HCT116 (cell line): ENCODE results near the gene OPCML. TPM values are rescaled to one million over a fixed set of nuclear protein-coding genes. Genes with fewer than 3 reads are reported as not detected.

Source experiments
- ATAC-seq: fragments of 200-7000 bp; cut with Tn5 transposase; 2 replicates; pipeline ENCODE4 v1.9.1; 2020; ENCODE audit warnings: mild to moderate bottlenecking, moderate library complexity
- BruUV-seq: library from RNA; stranded (reverse); fragments of 400-500 nt; replicated peaks from 2 replicates; lab custom pipeline; 2021; lab: Mats Ljungman, UMichigan
- CTCF ChIA-PET: fragments of 300-600 bp; sonication (Branson Sonifier 250); formaldehyde crosslinking; loops from one replicate; lab custom pipeline; 2021; ENCODE audit warnings: antibody characterized with exemption; lab: Charles Lee
- POLR2A ChIA-PET: fragments of 300-600, 350-600 bp; sonication (Branson Sonifier 250); formaldehyde crosslinking; loops from one replicate; lab custom pipeline; 2021; ENCODE audit warnings: antibody characterized with exemption; lab: Charles Lee
- RAD21 ChIA-PET, 2 experiments: fragments of 300-600 bp; sonication (Branson Sonifier 250); formaldehyde crosslinking; loops; one replicate each; lab custom pipeline; 2023; ENCODE audit warnings: low total read pairs in 2 of 2; ENCODE audit not compliant: uncharacterized antibody in 2 of 2, unreplicated experiment in 2 of 2, low non-redundant PET in 1 of 2; lab: Charles Lee
- DNase-seq: peaks from one replicate; pipeline ENCODE4 v3.0.0-alpha.2; 2010; ENCODE audit warnings: low read depth, low spot score
- H2AFZ ChIP-seq: fragments of 200-600 bp; shearing (Covaris generic), sonication (generic); 2 replicates; pipeline ENCODE4 v1.6.1; 2017; ENCODE audit warnings: low read depth, mixed run types, mixed read lengths, antibody characterized with exemption, low read length; ENCODE audit not compliant: poor library complexity, severe bottlenecking
- H3K27ac ChIP-seq: 2 replicates; pipeline ENCODE4 v1.5.1; 2012; ENCODE audit warnings: low read depth, low read length
- H3K27me3 ChIP-seq: fragments of 200-600 bp; sonication (generic); 2 replicates; pipeline ENCODE4 v1.6.1; 2016; ENCODE audit warnings: mixed run types, low read length, mixed read lengths; ENCODE audit not compliant: insufficient read depth
- H3K36me3 ChIP-seq, 2 experiments: fragments of 200-500 bp in 1 of 2; fragments of 200-600 bp in 1 of 2; sonication (Bioruptor generic) in 1 of 2; sonication (generic) in 1 of 2; 2 replicates each; pipeline versions ENCODE4 v1.5.1 to v1.6.1; 2014 to 2016; ENCODE audit warnings: low read length in 2 of 2, inconsistent platforms in 1 of 2, mixed read lengths in 1 of 2, mixed run types in 1 of 2; ENCODE audit not compliant: insufficient read depth in 2 of 2, control insufficient read depth in 1 of 2
- H3K4me1 ChIP-seq, 2 experiments: fragments of 200-600 bp in 1 of 2; sonication (generic) in 1 of 2; 2 replicates each; pipeline versions ENCODE4 v1.5.1 to v1.6.1; 2012 to 2017; ENCODE audit warnings: low read length in 2 of 2, inconsistent platforms in 1 of 2, mild to moderate bottlenecking in 1 of 2, mixed read lengths in 1 of 2, mixed run types in 1 of 2, moderate library complexity in 1 of 2; ENCODE audit not compliant: insufficient read depth in 2 of 2, control insufficient read depth in 1 of 2
- H3K4me2 ChIP-seq: fragments of 200-600 bp; sonication (generic); 2 replicates; pipeline ENCODE4 v1.6.1; 2017; ENCODE audit warnings: mixed run types, low read length, mixed read lengths
- H3K4me3 ChIP-seq, 2 experiments: fragments of 200-600 bp in 1 of 2; sonication (generic) in 1 of 2; replicated peaks in 1 of 2; 2 replicates each; pipeline ENCODE4 v1.5.1; 2011 to 2016; ENCODE audit warnings: low read length in 2 of 2, control low read depth in 1 of 2, low read depth in 1 of 2, mild to moderate bottlenecking in 1 of 2, mixed read lengths in 1 of 2, mixed run types in 1 of 2
- H3K79me2 ChIP-seq: fragments of 200-600 bp; sonication (generic); 2 replicates; pipeline ENCODE4 v1.6.1; 2017; ENCODE audit warnings: mild to moderate bottlenecking, mixed run types, low read length, moderate library complexity, mixed read lengths; ENCODE audit not compliant: insufficient read depth
- H3K9ac ChIP-seq: fragments of 200-600 bp; sonication (generic); 2 replicates; pipeline ENCODE4 v1.6.1; 2016; ENCODE audit warnings: low read length, mixed read lengths
- H3K9me2 ChIP-seq: fragments of 200-600 bp; sonication (generic), shearing (Covaris generic); 2 replicates; pipeline ENCODE4 v1.6.1; 2017; ENCODE audit warnings: mixed run types, mild to moderate bottlenecking, moderate library complexity; ENCODE audit not compliant: insufficient read depth
- H3K9me3 ChIP-seq, 2 experiments: fragments of 200-500 bp in 1 of 2; fragments of 200-600 bp in 1 of 2; sonication (Bioruptor generic) in 1 of 2; sonication (generic) in 1 of 2; 2 replicates each; pipeline ENCODE4 v1.6.1; 2014 to 2017; ENCODE audit warnings: low read length in 2 of 2, mixed read lengths in 2 of 2, inconsistent platforms in 1 of 2, low read depth in 1 of 2, mild to moderate bottlenecking in 1 of 2, mixed run types in 1 of 2, moderate library complexity in 1 of 2; ENCODE audit not compliant: control insufficient read depth in 1 of 2, insufficient read depth in 1 of 2
- H4K20me1 ChIP-seq: fragments of 200-600 bp; sonication (generic), shearing (Covaris generic); 2 replicates; pipeline ENCODE4 v1.6.1; 2017; ENCODE audit warnings: mixed run types, mild to moderate bottlenecking, moderate library complexity; ENCODE audit not compliant: insufficient read depth
- ATF3 ChIP-seq: IDR thresholded peaks from 2 replicates; pipeline ENCODE4 v1.6.1; 2012
- ELF1 ChIP-seq: IDR thresholded peaks from 2 replicates; pipeline ENCODE4 v1.6.1; 2012; ENCODE audit warnings: low read depth, borderline replicate concordance
- EZH2phosphoT487 ChIP-seq: fragments of 200-600 bp; IDR thresholded peaks from 2 replicates; pipeline ENCODE4 v1.6.1; 2018; ENCODE audit warnings: antibody characterized with exemption, borderline replicate concordance
- POLR2A ChIP-seq: IDR thresholded peaks from 2 replicates; pipeline ENCODE4 v1.7.0; 2011; ENCODE audit warnings: borderline replicate concordance; ENCODE audit not compliant: insufficient read depth, insufficient read length; ENCODE audit errors: extremely low read depth
- POLR2AphosphoS5 ChIP-seq: IDR thresholded peaks from 2 replicates; pipeline ENCODE4 v1.6.1; 2011; ENCODE audit warnings: mild to moderate bottlenecking, low read depth, low read length, moderate library complexity
- SP1 ChIP-seq: IDR thresholded peaks from 2 replicates; pipeline ENCODE4 v1.6.1; 2012; ENCODE audit warnings: low read depth
- SRF ChIP-seq: IDR thresholded peaks from 2 replicates; pipeline ENCODE4 v1.6.1; 2012; ENCODE audit warnings: low read depth
- YY1 ChIP-seq: IDR thresholded peaks from 2 replicates; pipeline ENCODE4 v1.6.1; 2011; ENCODE audit warnings: low read length, low read depth, moderate library complexity, mild to moderate bottlenecking; ENCODE audit not compliant: insufficient replicate concordance; ENCODE audit errors: extremely low read depth
- ZBTB33 ChIP-seq: IDR thresholded peaks from 2 replicates; pipeline ENCODE4 v1.6.1; 2011; ENCODE audit warnings: mild to moderate bottlenecking, low read length, moderate library complexity; ENCODE audit not compliant: insufficient replicate concordance; ENCODE audit errors: extremely low read depth
- ZNF274 ChIP-seq: fragments of 200-500 bp; sonication (Bioruptor generic); IDR thresholded peaks from 2 replicates; pipeline ENCODE4 v1.6.1; 2014; ENCODE audit warnings: mild to moderate bottlenecking, low read depth, low read length, inconsistent platforms
- intact Hi-C: fragments of 100-400 bp; cut with micrococcal nuclease; formaldehyde crosslinking; loops from 2 replicates; pipeline ENCODE4 v1.10.0; 2022
- total RNA-seq: library from RNA; stranded (reverse); gene quantifications from one replicate; pipeline ENCODE4 v1.2.1, GENCODE V29; 2021; ENCODE audit not compliant: unreplicated experiment
- TF ChIP-seq, protein P1 (sequence below), 3 experiments: fragments of 200-600 bp in 1 of 3; sonication (generic) in 1 of 3; IDR thresholded peaks in 2 of 3; conservative IDR thresholded peaks in 1 of 3; 2 replicates each; pipeline ENCODE4 v1.5.1; 2012 to 2017; ENCODE audit warnings: low read depth in 2 of 3, low read length in 2 of 3, antibody characterized with exemption in 1 of 3, borderline replicate concordance in 1 of 3, control low read depth in 1 of 3, mild to moderate bottlenecking in 1 of 3, mixed read lengths in 1 of 3, mixed run types in 1 of 3, moderate library complexity in 1 of 3; ENCODE audit not compliant: insufficient read depth in 1 of 3
- TF ChIP-seq, protein P2 (sequence below): IDR thresholded peaks from 2 replicates; pipeline ENCODE4 v1.6.1; 2012; ENCODE audit warnings: low read depth

OPCML gene
- total RNA-seq, 1 experiment from 2014 or later, result not detected

GRCh38 chr11:132421555-132421954, 1110.7 kb downstream of the OPCML start (continued):
- TF ChIP-seq POLR2AphosphoS5 (no peak), ATF3 (no peak), SRF (no peak), ZNF274 (no peak), YY1 (no peak)

GRCh38 chr11:132414451-132414850, 1117.8 kb downstream of the OPCML start:
- POLR2A ChIA-PET, result no interaction called here

More at GRCh38 chr11:132414451-132414850, 1117.8 kb downstream of the OPCML start:
- Histone ChIP-seq H3K36me3 (no peaks in the 10 kb centered on the region), H3K4me1 (no peaks in the 10 kb centered on the region), H3K27ac (no peak overlapping the region), H3K9me3 (peaks cover 7 to 38% of the 10 kb centered on the region in 2 experiments; a peak in 2 of 4 replicates), H3K9me2 (no peaks in the 10 kb centered on the region), H4K20me1 (no peaks in the 10 kb centered on the region), H3K4me3 (no peak overlapping the region), H3K4me2 (no peak overlapping the region), H3K9ac (no peak overlapping the region), H2AFZ (no peak overlapping the region), H3K27me3 (no peaks in the 10 kb centered on the region), H3K79me2 (no peaks in the 10 kb centered on the region)
- DNase-seq (no peak), ATAC-seq (no peak)
- RAD21 ChIA-PET, result no interaction called here
- CTCF ChIA-PET, result no interaction called here
- TF ChIP-seq, protein P1, sequence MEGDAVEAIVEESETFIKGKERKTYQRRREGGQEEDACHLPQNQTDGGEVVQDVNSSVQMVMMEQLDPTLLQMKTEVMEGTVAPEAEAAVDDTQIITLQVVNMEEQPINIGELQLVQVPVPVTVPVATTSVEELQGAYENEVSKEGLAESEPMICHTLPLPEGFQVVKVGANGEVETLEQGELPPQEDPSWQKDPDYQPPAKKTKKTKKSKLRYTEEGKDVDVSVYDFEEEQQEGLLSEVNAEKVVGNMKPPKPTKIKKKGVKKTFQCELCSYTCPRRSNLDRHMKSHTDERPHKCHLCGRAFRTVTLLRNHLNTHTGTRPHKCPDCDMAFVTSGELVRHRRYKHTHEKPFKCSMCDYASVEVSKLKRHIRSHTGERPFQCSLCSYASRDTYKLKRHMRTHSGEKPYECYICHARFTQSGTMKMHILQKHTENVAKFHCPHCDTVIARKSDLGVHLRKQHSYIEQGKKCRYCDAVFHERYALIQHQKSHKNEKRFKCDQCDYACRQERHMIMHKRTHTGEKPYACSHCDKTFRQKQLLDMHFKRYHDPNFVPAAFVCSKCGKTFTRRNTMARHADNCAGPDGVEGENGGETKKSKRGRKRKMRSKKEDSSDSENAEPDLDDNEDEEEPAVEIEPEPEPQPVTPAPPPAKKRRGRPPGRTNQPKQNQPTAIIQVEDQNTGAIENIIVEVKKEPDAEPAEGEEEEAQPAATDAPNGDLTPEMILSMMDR (IDR thresholded peaks at IDR 0.05 in 2 of 3, conservative IDR thresholded peaks at IDR 0.05 in 1 of 3; ENCODE audit: borderline replicate concordance in 1 of 3, insufficient read depth in 1 of 3, low read depth in 2 of 3, low read length in 2 of 3), result no peak
- TF ChIP-seq ATF3 (no peak), ZBTB33 (no peak), POLR2A (no peak), SP1 (no peak), ELF1 (no peak), EZH2phosphoT487 (no peak)
- TF ChIP-seq, protein P2, sequence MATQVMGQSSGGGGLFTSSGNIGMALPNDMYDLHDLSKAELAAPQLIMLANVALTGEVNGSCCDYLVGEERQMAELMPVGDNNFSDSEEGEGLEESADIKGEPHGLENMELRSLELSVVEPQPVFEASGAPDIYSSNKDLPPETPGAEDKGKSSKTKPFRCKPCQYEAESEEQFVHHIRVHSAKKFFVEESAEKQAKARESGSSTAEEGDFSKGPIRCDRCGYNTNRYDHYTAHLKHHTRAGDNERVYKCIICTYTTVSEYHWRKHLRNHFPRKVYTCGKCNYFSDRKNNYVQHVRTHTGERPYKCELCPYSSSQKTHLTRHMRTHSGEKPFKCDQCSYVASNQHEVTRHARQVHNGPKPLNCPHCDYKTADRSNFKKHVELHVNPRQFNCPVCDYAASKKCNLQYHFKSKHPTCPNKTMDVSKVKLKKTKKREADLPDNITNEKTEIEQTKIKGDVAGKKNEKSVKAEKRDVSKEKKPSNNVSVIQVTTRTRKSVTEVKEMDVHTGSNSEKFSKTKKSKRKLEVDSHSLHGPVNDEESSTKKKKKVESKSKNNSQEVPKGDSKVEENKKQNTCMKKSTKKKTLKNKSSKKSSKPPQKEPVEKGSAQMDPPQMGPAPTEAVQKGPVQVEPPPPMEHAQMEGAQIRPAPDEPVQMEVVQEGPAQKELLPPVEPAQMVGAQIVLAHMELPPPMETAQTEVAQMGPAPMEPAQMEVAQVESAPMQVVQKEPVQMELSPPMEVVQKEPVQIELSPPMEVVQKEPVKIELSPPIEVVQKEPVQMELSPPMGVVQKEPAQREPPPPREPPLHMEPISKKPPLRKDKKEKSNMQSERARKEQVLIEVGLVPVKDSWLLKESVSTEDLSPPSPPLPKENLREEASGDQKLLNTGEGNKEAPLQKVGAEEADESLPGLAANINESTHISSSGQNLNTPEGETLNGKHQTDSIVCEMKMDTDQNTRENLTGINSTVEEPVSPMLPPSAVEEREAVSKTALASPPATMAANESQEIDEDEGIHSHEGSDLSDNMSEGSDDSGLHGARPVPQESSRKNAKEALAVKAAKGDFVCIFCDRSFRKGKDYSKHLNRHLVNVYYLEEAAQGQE, result no peak
- intact Hi-C loops, result no loop called here
- no TSS peak for BruUV-seq
